ENCODE results near the gene CENPS. TPM values are rescaled to one million over a fixed set of nuclear protein-coding genes. Genes with fewer than 3 reads are reported as not detected.

CENPS gene
- total RNA-seq, 1 experiment from 2014 or later, result 16.3 TPM

DNA sequence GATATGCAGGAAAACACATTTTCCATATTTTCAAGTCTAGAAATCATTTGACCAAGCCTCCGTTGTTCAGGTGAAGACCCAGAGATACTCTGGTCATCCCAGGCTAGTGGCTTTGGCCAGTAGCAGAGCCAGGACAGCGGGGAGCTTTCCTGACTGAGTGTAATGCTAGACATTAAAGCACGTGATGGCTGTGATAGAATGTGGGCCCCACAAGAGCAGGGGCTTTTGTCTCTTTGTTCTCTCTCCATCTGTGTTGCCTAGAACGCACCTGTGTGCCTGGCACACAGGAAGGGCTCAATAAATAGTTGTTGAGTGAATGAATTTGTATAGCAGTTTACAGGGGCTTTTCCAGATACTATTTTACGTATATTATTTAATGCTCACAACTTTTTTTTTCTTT is 10.6 kb downstream of the CENPS start:
- no peaks in the 10 kb centered on the region for H3K36me3 ChIP-seq (ENCODE audit: low read depth, low read length)
- H4K20me1 ChIP-seq (ENCODE audit: low read length), result no peaks in the 10 kb centered on the region
- no peaks in the 10 kb centered on the region for H3K27me3 ChIP-seq (ENCODE audit: low read length)
- no peaks in the 10 kb centered on the region for H3K79me2 ChIP-seq (ENCODE audit: low read length)
- no peak overlapping the region for H3K4me3 ChIP-seq (ENCODE audit: low read length)
- no peak overlapping the region for H3K9ac ChIP-seq (ENCODE audit: low read length)
- intact Hi-C loops (cut with micrococcal nuclease), result no loop called here
- ChIA-PET POLR2A (ENCODE audit: unreplicated experiment) (interaction anchor here (0.6 kb wide), 1 partner anchor 133 kb away, joined by 5 read pairs; no protein-coding TSS in a partner anchor), CTCF (no interaction called here)
- H3F3A ChIP-seq (ENCODE audit: low read length, unreplicated experiment), result no peaks in the 10 kb centered on the region
- TF ChIP-seq EZH2phosphoT487 (IDR thresholded peaks at IDR 0.05; ENCODE audit: borderline replicate concordance, low read length) (no peak), EZH2 (IDR thresholded peaks at IDR 0.05; ENCODE audit: low read length, unreplicated experiment) (no peak)
- TF ChIP-seq, protein P1, sequence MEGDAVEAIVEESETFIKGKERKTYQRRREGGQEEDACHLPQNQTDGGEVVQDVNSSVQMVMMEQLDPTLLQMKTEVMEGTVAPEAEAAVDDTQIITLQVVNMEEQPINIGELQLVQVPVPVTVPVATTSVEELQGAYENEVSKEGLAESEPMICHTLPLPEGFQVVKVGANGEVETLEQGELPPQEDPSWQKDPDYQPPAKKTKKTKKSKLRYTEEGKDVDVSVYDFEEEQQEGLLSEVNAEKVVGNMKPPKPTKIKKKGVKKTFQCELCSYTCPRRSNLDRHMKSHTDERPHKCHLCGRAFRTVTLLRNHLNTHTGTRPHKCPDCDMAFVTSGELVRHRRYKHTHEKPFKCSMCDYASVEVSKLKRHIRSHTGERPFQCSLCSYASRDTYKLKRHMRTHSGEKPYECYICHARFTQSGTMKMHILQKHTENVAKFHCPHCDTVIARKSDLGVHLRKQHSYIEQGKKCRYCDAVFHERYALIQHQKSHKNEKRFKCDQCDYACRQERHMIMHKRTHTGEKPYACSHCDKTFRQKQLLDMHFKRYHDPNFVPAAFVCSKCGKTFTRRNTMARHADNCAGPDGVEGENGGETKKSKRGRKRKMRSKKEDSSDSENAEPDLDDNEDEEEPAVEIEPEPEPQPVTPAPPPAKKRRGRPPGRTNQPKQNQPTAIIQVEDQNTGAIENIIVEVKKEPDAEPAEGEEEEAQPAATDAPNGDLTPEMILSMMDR (conservative IDR thresholded peaks at IDR 0.05; ENCODE audit: low read depth, low read length), result no peak
- no peak for ATAC-seq
- no peaks in the 10 kb centered on the region for H3K9me3 ChIP-seq (ENCODE audit: low read length)
- H3K4me2 ChIP-seq (ENCODE audit: low read length), result no peak overlapping the region
- H3K4me1 ChIP-seq (ENCODE audit: insufficient read depth, low read length), result no peaks in the 10 kb centered on the region
- DNase-seq, result no peak
- H3K9me2 ChIP-seq (replicated peaks; ENCODE audit: low read length), result no peaks in the 10 kb centered on the region
- BruUV-seq (replicated peaks), result no TSS peak
- no peak overlapping the region for H3K27ac ChIP-seq (ENCODE audit: low read length)
- no peak overlapping the region for H2AFZ ChIP-seq (ENCODE audit: low read length)

DNA sequence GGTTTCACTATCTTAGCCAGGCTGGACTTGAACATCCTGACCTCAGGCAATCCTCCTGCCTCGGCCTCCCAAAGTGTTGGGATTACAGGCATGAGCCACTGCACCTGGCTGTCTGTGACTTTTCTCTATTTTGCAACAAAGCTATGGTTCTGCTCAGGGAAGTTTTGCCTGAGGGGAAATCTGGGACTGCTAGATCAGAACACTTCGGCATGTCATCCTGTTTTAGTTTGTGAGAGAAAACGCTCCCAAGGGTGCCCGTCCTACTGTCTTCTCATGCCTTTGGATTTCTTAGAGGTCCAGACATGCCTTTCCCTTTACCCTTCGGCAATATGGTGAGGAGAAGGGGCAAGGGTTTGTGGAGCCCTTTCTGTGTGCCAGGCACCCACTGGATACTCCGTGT is 14.0 kb downstream of the CENPS start:
- Histone ChIP-seq H2AFZ (ENCODE audit: low read length) (no peak overlapping the region), H4K20me1 (ENCODE audit: low read length) (no peaks in the 10 kb centered on the region), H3K9ac (ENCODE audit: low read length) (no peak overlapping the region), H3K27ac (ENCODE audit: low read length) (no peak overlapping the region), H3K9me2 (replicated peaks; ENCODE audit: low read length) (no peaks in the 10 kb centered on the region), H3K27me3 (ENCODE audit: low read length) (no peaks in the 10 kb centered on the region), H3K79me2 (ENCODE audit: low read length) (no peaks in the 10 kb centered on the region), H3K9me3 (ENCODE audit: low read length) (no peaks in the 10 kb centered on the region), H3K4me2 (ENCODE audit: low read length) (no peak overlapping the region), H3K4me1 (ENCODE audit: insufficient read depth, low read length) (no peaks in the 10 kb centered on the region), H3F3A (ENCODE audit: low read length, unreplicated experiment) (no peaks in the 10 kb centered on the region), H3K4me3 (ENCODE audit: low read length) (no peak overlapping the region), H3K36me3 (ENCODE audit: low read depth, low read length) (no peaks in the 10 kb centered on the region)
- ChIA-PET POLR2A (ENCODE audit: unreplicated experiment) (no interaction called here), CTCF (no interaction called here)
- DNase-seq (no peak), ATAC-seq (no peak)
- no peak for TF ChIP-seq EZH2 (IDR thresholded peaks at IDR 0.05; ENCODE audit: low read length, unreplicated experiment)
- BruUV-seq (replicated peaks), result no TSS peak
- intact Hi-C loops (cut with micrococcal nuclease), result no loop called here

DNA sequence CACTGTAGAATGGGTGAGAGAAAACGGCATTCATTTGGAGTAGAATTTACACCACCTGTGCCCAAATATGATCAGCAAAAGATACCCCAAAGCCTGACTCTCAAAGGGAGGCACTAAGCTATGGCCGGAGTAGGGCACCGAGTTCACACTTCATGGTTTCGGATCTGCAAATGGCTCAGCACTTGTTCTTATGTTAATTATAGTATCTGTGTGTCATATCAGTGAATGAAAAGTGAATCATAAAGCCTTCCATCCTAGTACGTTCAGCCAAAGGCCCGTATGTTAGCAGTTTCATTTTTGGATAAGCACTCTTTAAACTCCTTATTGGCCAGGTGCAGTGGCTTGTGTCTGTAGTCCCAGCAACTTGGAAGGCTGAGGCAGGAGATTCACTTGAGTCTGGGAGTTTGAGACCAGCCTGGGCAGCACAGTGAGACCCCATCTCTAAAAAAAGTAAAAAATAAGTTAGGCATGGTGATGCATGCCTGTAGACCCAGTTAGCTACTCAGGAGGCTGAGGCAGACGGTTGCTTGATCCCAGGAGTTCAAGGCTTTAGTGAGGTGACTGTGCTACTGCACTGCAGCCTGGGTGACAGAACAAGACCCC is 14.7 kb downstream of the CENPS start:
- no peaks in the 10 kb centered on the region for H4K20me1 ChIP-seq (ENCODE audit: low read length)
- ChIA-PET POLR2A (ENCODE audit: unreplicated experiment) (no interaction called here), CTCF (no interaction called here)
- BruUV-seq (replicated peaks), result no TSS peak
- H2AFZ ChIP-seq (ENCODE audit: low read length), result no peak overlapping the region
- no peak overlapping the region for H3K9ac ChIP-seq (ENCODE audit: low read length)
- H3K36me3 ChIP-seq (ENCODE audit: low read depth, low read length), result no peaks in the 10 kb centered on the region
- no peaks in the 10 kb centered on the region for H3F3A ChIP-seq (ENCODE audit: low read length, unreplicated experiment)
- no peaks in the 10 kb centered on the region for H3K4me1 ChIP-seq (ENCODE audit: insufficient read depth, low read length)
- H3K27me3 ChIP-seq (ENCODE audit: low read length), result no peaks in the 10 kb centered on the region
- TF ChIP-seq EZH2 (IDR thresholded peaks at IDR 0.05; ENCODE audit: low read length, unreplicated experiment) (no peak), EZH2phosphoT487 (IDR thresholded peaks at IDR 0.05; ENCODE audit: borderline replicate concordance, low read length) (no peak)
- TF ChIP-seq, protein P1 (conservative IDR thresholded peaks at IDR 0.05; ENCODE audit: low read depth, low read length), result no peak
- H3K79me2 ChIP-seq (ENCODE audit: low read length), result no peaks in the 10 kb centered on the region
- no peak overlapping the region for H3K4me2 ChIP-seq (ENCODE audit: low read length)
- H3K4me3 ChIP-seq (ENCODE audit: low read length), result no peak overlapping the region
- intact Hi-C loops (cut with micrococcal nuclease), result no loop called here
- H3K27ac ChIP-seq (ENCODE audit: low read length), result no peak overlapping the region
- no peak for ATAC-seq
- H3K9me2 ChIP-seq (replicated peaks; ENCODE audit: low read length), result no peaks in the 10 kb centered on the region
- DNase-seq, result no peak
- no peaks in the 10 kb centered on the region for H3K9me3 ChIP-seq (ENCODE audit: low read length)

Data from PC-3 (cell line).